ENCODE data around the gene SLC2A3.
A peak's percentile ranks its signal among the peaks of the same experiment; 100 is the strongest.
"Not testable (repeated sequence)": the region's sequence is repeated elsewhere in the genome, so short reads cannot be mapped to it uniquely, and the experiment has no call there.

The SLC2A3 gene

GRCh38 chr12:7961395-7962178 lies 25.6 kb upstream of the SLC2A3 start:
- Histone ChIP-seq H3K27me3 (replicated peaks; ENCODE audit: control insufficient read depth, insufficient read depth, low read length) (no peaks in the 10 kb centered on the region), H3K36me3 (ENCODE audit: control insufficient read depth, insufficient read depth, low read length) (no peaks in the 10 kb centered on the region), H3K4me3 (replicated peaks; ENCODE audit: low read depth, low read length) (peak overlapping the region; percentile 70)
- no peak for DNase-seq (ENCODE audit: extremely low read depth, insufficient read length)
- no peak for TF ChIP-seq CTCF (IDR thresholded peaks at IDR 0.05; ENCODE audit: insufficient read depth, low read length, poor library complexity, severe bottlenecking)

GRCh38 chr12:7959701-7960121 lies 23.7 kb upstream of the SLC2A3 start:
- peak; percentile 41 for DNase-seq (ENCODE audit: extremely low read depth, insufficient read length)
- no peak overlapping the region for H3K4me3 ChIP-seq (replicated peaks; ENCODE audit: low read depth, low read length)
- no peak for TF ChIP-seq CTCF (IDR thresholded peaks at IDR 0.05; ENCODE audit: insufficient read depth, low read length, poor library complexity, severe bottlenecking)

GRCh38 chr12:7959278-7959677 lies 23.3 kb upstream of the SLC2A3 start:
- no peak for DNase-seq (ENCODE audit: extremely low read depth, insufficient read length)
- no peak for TF ChIP-seq CTCF (IDR thresholded peaks at IDR 0.05; ENCODE audit: insufficient read depth, low read length, poor library complexity, severe bottlenecking)
- no peaks in the 10 kb centered on the region for H3K27me3 ChIP-seq (replicated peaks; ENCODE audit: control insufficient read depth, insufficient read depth, low read length)
- H3K36me3 ChIP-seq (ENCODE audit: control insufficient read depth, insufficient read depth, low read length) = no peaks in the 10 kb centered on the region
- H3K4me3 ChIP-seq (replicated peaks; ENCODE audit: low read depth, low read length) = no peak overlapping the region

More at GRCh38 chr12:7959701-7960121, 23.7 kb upstream of the SLC2A3 start:
- no peaks in the 10 kb centered on the region for H3K27me3 ChIP-seq (replicated peaks; ENCODE audit: control insufficient read depth, insufficient read depth, low read length)
- H3K36me3 ChIP-seq (ENCODE audit: control insufficient read depth, insufficient read depth, low read length) = no peaks in the 10 kb centered on the region

- not testable (repeated sequence) for H3K4me3 ChIP-seq (replicated peaks; ENCODE audit: low read depth, low read length); H3K36me3 ChIP-seq (ENCODE audit: control insufficient read depth, insufficient read depth, low read length); DNase-seq (ENCODE audit: extremely low read depth, insufficient read length); H3K27me3 ChIP-seq (replicated peaks; ENCODE audit: control insufficient read depth, insufficient read depth, low read length)
Measured at GRCh38 chr12:7954877-7955276, 18.9 kb upstream of the SLC2A3 start.

GRCh38 chr12:7954418-7954817 lies 18.4 kb upstream of the SLC2A3 start:
- H3K27me3 ChIP-seq (replicated peaks; ENCODE audit: control insufficient read depth, insufficient read depth, low read length); H3K4me3 ChIP-seq (replicated peaks; ENCODE audit: low read depth, low read length); H3K36me3 ChIP-seq (ENCODE audit: control insufficient read depth, insufficient read depth, low read length); DNase-seq (ENCODE audit: extremely low read depth, insufficient read length): not testable (repeated sequence)

GRCh38 chr12:7953912-7954311 lies 17.9 kb upstream of the SLC2A3 start:
- DNase-seq (ENCODE audit: extremely low read depth, insufficient read length); H3K4me3 ChIP-seq (replicated peaks; ENCODE audit: low read depth, low read length); H3K36me3 ChIP-seq (ENCODE audit: control insufficient read depth, insufficient read depth, low read length); H3K27me3 ChIP-seq (replicated peaks; ENCODE audit: control insufficient read depth, insufficient read depth, low read length): not testable (repeated sequence)

GRCh38 chr12:7951671-7952070 lies 15.7 kb upstream of the SLC2A3 start:
- no peaks in the 10 kb centered on the region for H3K36me3 ChIP-seq (ENCODE audit: control insufficient read depth, insufficient read depth, low read length)
- H3K27me3 ChIP-seq (replicated peaks; ENCODE audit: control insufficient read depth, insufficient read depth, low read length) = no peaks in the 10 kb centered on the region
- H3K4me3 ChIP-seq (replicated peaks; ENCODE audit: low read depth, low read length) = no peak overlapping the region
- TF ChIP-seq CTCF (IDR thresholded peaks at IDR 0.05; ENCODE audit: insufficient read depth, low read length, poor library complexity, severe bottlenecking) = no peak
- no peak for DNase-seq (ENCODE audit: extremely low read depth, insufficient read length)

GRCh38 chr12:7950230-7950943 lies 14.4 kb upstream of the SLC2A3 start:
- DNase-seq (ENCODE audit: extremely low read depth, insufficient read length); H3K4me3 ChIP-seq (replicated peaks; ENCODE audit: low read depth, low read length); H3K36me3 ChIP-seq (ENCODE audit: control insufficient read depth, insufficient read depth, low read length); H3K27me3 ChIP-seq (replicated peaks; ENCODE audit: control insufficient read depth, insufficient read depth, low read length): not testable (repeated sequence)
